GM23338 (cell line): ENCODE data around the gene DRC1. TPM values are rescaled to one million over a fixed set of nuclear protein-coding genes. Genes with fewer than 3 reads are reported as not detected.

Experiments
- ATAC-seq: fragments of 200-7000 bp; cut with Tn5 transposase; 3 replicates; pipeline ENCODE4 v1.9.1; 2020
- DNase-seq: peaks from one replicate; pipeline ENCODE4 v3.0.0-alpha.2; 2015; ENCODE audit warnings: low spot score
- H2AFZ ChIP-seq: fragments of 200-600 bp; sonication (generic); 2 replicates; pipeline ENCODE4 v1.8.0; 2016; ENCODE audit warnings: antibody characterized with exemption, mild to moderate bottlenecking, moderate library complexity
- H3F3A ChIP-seq: fragments of 200-600 bp; sonication (generic); replicated peaks from 2 replicates; pipeline ENCODE4 v1.8.0; 2017; ENCODE audit warnings: antibody characterized with exemption, mixed run types, low read depth
- H3K27ac ChIP-seq: fragments of 200-600 bp; sonication (generic); 2 replicates; pipeline ENCODE4 v1.6.1; 2016; ENCODE audit warnings: low read depth
- H3K27me3 ChIP-seq: fragments of 200-600 bp; sonication (generic); 2 replicates; pipeline ENCODE4 v1.8.0; 2016; ENCODE audit warnings: mild to moderate bottlenecking, mixed run types, moderate library complexity; ENCODE audit not compliant: insufficient read depth
- H3K36me3 ChIP-seq: fragments of 200-600 bp; sonication (generic); 2 replicates; pipeline ENCODE4 v1.8.0; 2016; ENCODE audit warnings: mild to moderate bottlenecking; ENCODE audit not compliant: insufficient read depth
- H3K4me1 ChIP-seq: fragments of 200-600 bp; sonication (generic); 2 replicates; pipeline ENCODE4 v1.8.0; 2016; ENCODE audit warnings: mild to moderate bottlenecking, moderate library complexity; ENCODE audit not compliant: insufficient read depth
- H3K4me2 ChIP-seq: fragments of 200-600 bp; sonication (generic); 2 replicates; pipeline ENCODE4 v1.7.1; 2017; ENCODE audit warnings: mixed run types
- H3K4me3 ChIP-seq: fragments of 200-600 bp; sonication (generic); 2 replicates; pipeline ENCODE4 v1.6.1; 2016; ENCODE audit warnings: mixed run types
- H3K79me2 ChIP-seq: fragments of 200-600 bp; sonication (generic); replicated peaks from 2 replicates; pipeline ENCODE4 v1.8.0; 2017; ENCODE audit warnings: mild to moderate bottlenecking; ENCODE audit not compliant: insufficient read depth
- H3K9me2 ChIP-seq: fragments of 200-600 bp; sonication (generic); 2 replicates; pipeline ENCODE4 v1.8.0; 2017; ENCODE audit not compliant: insufficient read depth
- H4K20me1 ChIP-seq: fragments of 200-600 bp; sonication (generic); replicated peaks from 2 replicates; pipeline ENCODE4 v1.8.0; 2017; ENCODE audit warnings: mild to moderate bottlenecking; ENCODE audit not compliant: insufficient read depth
- H3K27ac Mint-ChIP-seq: 2 replicates; pipeline ENCODE4 v1.8.0; 2020; ENCODE audit warnings: inconsistent platforms, mild to moderate bottlenecking, moderate library complexity, mixed read lengths
- H3K27me3 Mint-ChIP-seq: 3 replicates; pipeline ENCODE4 v1.8.0; 2022; ENCODE audit warnings: low read depth, mild to moderate bottlenecking, moderate library complexity, mixed read lengths, inconsistent platforms; ENCODE audit not compliant: insufficient read depth, poor library complexity
- H3K36me3 Mint-ChIP-seq: 3 replicates; pipeline ENCODE4 v1.8.0; 2021; ENCODE audit warnings: low read depth, mild to moderate bottlenecking, inconsistent platforms, moderate library complexity, mixed read lengths
- H3K4me1 Mint-ChIP-seq: 3 replicates; pipeline ENCODE4 v1.8.0; 2020; ENCODE audit warnings: mild to moderate bottlenecking, inconsistent platforms, mixed read lengths
- H3K4me3 Mint-ChIP-seq: 3 replicates; pipeline ENCODE4 v1.8.0; 2021; ENCODE audit warnings: moderate library complexity, mild to moderate bottlenecking, inconsistent platforms, mixed read lengths
- H3K9me3 Mint-ChIP-seq: 3 replicates; pipeline ENCODE4 v1.8.0; 2020; ENCODE audit warnings: moderate library complexity, mild to moderate bottlenecking, inconsistent platforms, mixed read lengths
- CREB1 ChIP-seq: fragments of 250-450 bp; sonication (Bioruptor Pico); IDR thresholded peaks from 2 replicates; pipeline ENCODE4 v1.5.0; 2020; ENCODE audit warnings: low read depth, mild to moderate bottlenecking, moderate library complexity
- CTCF ChIP-seq, 2 experiments: fragments of 200-600 bp in 1 of 2; sonication (generic) in 1 of 2; conservative IDR thresholded peaks; 2 replicates each; pipeline versions ENCODE4 v1.5.1 to v1.6.1; 2016 to 2017; ENCODE audit warnings: antibody characterized with exemption in 2 of 2, low read depth in 2 of 2, mild to moderate bottlenecking in 2 of 2, moderate library complexity in 1 of 2
- ETS1 ChIP-seq: IDR thresholded peaks from 2 replicates; pipeline ENCODE4 v1.6.1; 2016; ENCODE audit warnings: antibody characterized with exemption
- EZH2 ChIP-seq: fragments of 200-600 bp; sonication (generic); IDR thresholded peaks from one replicate; pipeline ENCODE4 v1.8.0; 2017; ENCODE audit warnings: antibody characterized with exemption, mild to moderate bottlenecking, low read depth; ENCODE audit not compliant: unreplicated experiment
- EZH2phosphoT487 ChIP-seq: fragments of 200-600 bp; sonication (generic); IDR thresholded peaks from one replicate; pipeline ENCODE4 v1.8.1; 2018; ENCODE audit warnings: antibody characterized with exemption; ENCODE audit not compliant: unreplicated experiment
- JUNB ChIP-seq: IDR thresholded peaks from one replicate; pipeline ENCODE4 v1.6.1; 2016; ENCODE audit warnings: antibody characterized with exemption; ENCODE audit not compliant: unreplicated experiment
- NANOG ChIP-seq: IDR thresholded peaks from 2 replicates; pipeline ENCODE4 v1.6.1; 2016; ENCODE audit warnings: antibody characterized with exemption, borderline replicate concordance
- POLR2AphosphoS5 ChIP-seq: IDR thresholded peaks from 2 replicates; pipeline ENCODE4 v1.6.1; 2016; ENCODE audit warnings: antibody characterized with exemption, low read depth
- REST ChIP-seq: IDR thresholded peaks from one replicate; pipeline ENCODE4 v1.6.1; 2018; ENCODE audit warnings: antibody characterized with exemption; ENCODE audit not compliant: unreplicated experiment
- STAT1 ChIP-seq: IDR thresholded peaks from one replicate; pipeline ENCODE4 v1.6.1; 2016; ENCODE audit warnings: antibody characterized with exemption; ENCODE audit not compliant: unreplicated experiment
- ZNF114 ChIP-seq: fragments of 250-450 bp; sonication (Bioruptor Pico); IDR thresholded peaks from 2 replicates; pipeline ENCODE4 v1.5.0; 2020; ENCODE audit warnings: mild to moderate bottlenecking, moderate library complexity
- ZNF331 ChIP-seq: fragments of 250-450 bp; sonication (Bioruptor Pico); IDR thresholded peaks from 2 replicates; pipeline ENCODE4 v1.5.0; 2020; ENCODE audit warnings: low read depth, mild to moderate bottlenecking, moderate library complexity
- polyA plus RNA-seq: library from polyadenylated mRNA; unstranded; fragments of >200 nt; fragmentation: Nextera tagmentation; extraction: Ambion mirVana; gene quantifications from 2 replicates; pipeline ENCODE4 v1.2.1, GENCODE V29; 2016
- total RNA-seq: library from RNA; depleted of rRNA; stranded (reverse); fragments of >200 nt; shearing (Covaris generic); gene quantifications from 2 replicates; pipeline ENCODE4 v1.2.3, GENCODE V29; 2014

Gene DRC1
- total and polyA plus RNA-seq, 2 experiments from 2014 or later = 0.45 TPM; not detected in 1

- H3K4me3 ChIP-seq = no peak overlapping the region
- peaks cover 3% of the 10 kb centered on the region; the same call in 1 of the 2 replicates for H3K36me3 ChIP-seq
- H3K27ac ChIP-seq = no peak overlapping the region
- no peaks in the 10 kb centered on the region for H3F3A ChIP-seq
- H4K20me1 ChIP-seq = no peaks in the 10 kb centered on the region; the same call in 1 of the 2 replicates
- H3K79me2 ChIP-seq = no peaks in the 10 kb centered on the region
- H3K9me3 Mint-ChIP-seq = no peaks in the 10 kb centered on the region
- DNase-seq (no peak), ATAC-seq (no peak)
- H3K4me2 ChIP-seq = no peak overlapping the region
- no peaks in the 10 kb centered on the region for H3K27me3 Mint-ChIP-seq
- no peaks in the 10 kb centered on the region for H3K27me3 ChIP-seq
- H3K4me1 Mint-ChIP-seq = no peaks in the 10 kb centered on the region; the same call in 2 of the 3 replicates
- no peaks in the 10 kb centered on the region for H3K4me1 ChIP-seq
- no peak overlapping the region for H2AFZ ChIP-seq
- H3K9me2 ChIP-seq = no peaks in the 10 kb centered on the region
- TF ChIP-seq JUNB (no peak), EZH2 (no peak), NANOG (no peak), CREB1 (CRISPR knock-in tag) (no peak), STAT1 (no peak), CTCF (conservative IDR thresholded peaks at IDR 0.05; ENCODE audit: low read depth in 2 of 2) (no peak), ZNF331 (CRISPR knock-in tag) (no peak), POLR2AphosphoS5 (no peak), EZH2phosphoT487 (no peak), REST (no peak), ETS1 (no peak), ZNF114 (no peak)
- no peak overlapping the region for H3K4me3 Mint-ChIP-seq
- no peak overlapping the region for H3K27ac Mint-ChIP-seq
- peaks cover 5% of the 10 kb centered on the region; the same call in 2 of the 3 replicates for H3K36me3 Mint-ChIP-seq
These were observed 7.0 kb upstream of the DRC1 start for GRCh38 chr2:26394694-26395093.
